Activated CD4-positive, CD25-positive, alpha-beta regulatory T cell treated with anti-CD3 and anti-CD28 coated beads, Interleukin-2, amount 50 U/mL, for 16 hours (primary cell): Measurements from ENCODE around the gene MAP3K12.

Source experiments
- DNase-seq: peaks from one replicate; pipeline ENCODE4 v3.0.0-alpha.2; 2020; ENCODE audit warnings: low read depth, low spot score

Gene MAP3K12

GRCh38 chr12:53507603-53507885 is 8.3 kb upstream of the MAP3K12 start:
- no peak for DNase-seq

GRCh38 chr12:53506881-53507602 is 7.8 kb upstream of the MAP3K12 start, which contains the start of gene NPFF:
Gene NPFF, minus strand, starts transcription at chr12:53507484. Its CDS starts 10 bp downstream, at chr12:53507474.
- DNase-seq = no peak

- DNase-seq = no peak
Measured at GRCh38 chr12:53506450-53506785, 7.2 kb upstream of the MAP3K12 start.

GRCh38 chr12:53505555-53506449 is 6.5 kb upstream of the MAP3K12 start:
- no peak for DNase-seq

GRCh38 chr12:53505086-53505485 is 5.8 kb upstream of the MAP3K12 start:
- no peak for DNase-seq

- DNase-seq = no peak
Measured at GRCh38 chr12:53504004-53504920, 5.0 kb upstream of the MAP3K12 start.

- no peak for DNase-seq
Measured at GRCh38 chr12:53502983-53503728, 3.9 kb upstream of the MAP3K12 start.

GRCh38 chr12:53502331-53502730 is 3.1 kb upstream of the MAP3K12 start:
- DNase-seq = no peak

- DNase-seq = no peak
Measured at GRCh38 chr12:53501615-53502181, 2.4 kb upstream of the MAP3K12 start.

GRCh38 chr12:53500776-53501614 is 1.7 kb upstream of the MAP3K12 start, which contains the start of gene TARBP2:
Gene TARBP2, plus strand, starts transcription at chr12:53501283. Its CDS starts 126 bp downstream, at chr12:53501409.
- DNase-seq = peak; percentile 97

- no peak for DNase-seq
Measured at GRCh38 chr12:53500142-53500775, 1.0 kb upstream of the MAP3K12 start.

- no peak for DNase-seq
Measured at GRCh38 chr12:53498235-53498630, 1.0 kb downstream of the MAP3K12 start.

- no peak for DNase-seq
Measured at GRCh38 chr12:53497461-53497860, 1.8 kb downstream of the MAP3K12 start.

GRCh38 chr12:53496752-53497032 is 2.6 kb downstream of the MAP3K12 start:
- no peak for DNase-seq

- no peak for DNase-seq
Measured at GRCh38 chr12:53495903-53496751, 3.1 kb downstream of the MAP3K12 start.

- no peak for DNase-seq
Measured at GRCh38 chr12:53493610-53494391, 5.5 kb downstream of the MAP3K12 start.

GRCh38 chr12:53492830-53493609 is 6.2 kb downstream of the MAP3K12 start:
- peak; percentile 73 for DNase-seq
